Left renal cortex interstitium (tissue), 4 donors: ENCODE data around the gene CSHL1. TPM values are rescaled to one million over a fixed set of nuclear protein-coding genes. Genes with fewer than 3 reads are reported as not detected.

Source experiments
- polyA plus RNA-seq, 4 donors: library from polyadenylated mRNA; unstranded; fragments of 120-200 nt; gene quantifications; one replicate each; pipeline ENCODE4 v1.2.1, GENCODE V29; 2013; ENCODE audit not compliant: insufficient read length in 4 of 4

The CSHL1 gene
- polyA plus RNA-seq, 4 donors: not detected

Other genes starting within 250 kb of the CSHL1 start
- 10 to 100 TPM; 21.9 to 40.3 (median 31.8) TPM for gene LIMD2, start 211.1 kb downstream of the CSHL1 start, polyA plus RNA-seq
- gene STRADA, start 169.5 kb downstream of the CSHL1 start, polyA plus RNA-seq: 10 to 100 TPM; 35.9 to 80.8 (median 54.7) TPM
- gene CCDC47, start 137.7 kb downstream of the CSHL1 start, polyA plus RNA-seq: 100 to 1,000 TPM in 3 of 4 donors, 10 to 100 TPM in 1; 86.9 to 126 (median 108) TPM
- 100 to 1,000 TPM; 125 to 212 (median 183) TPM for gene DDX42, start 137.1 kb downstream of the CSHL1 start, polyA plus RNA-seq
- gene PSMC5, start 83.8 kb downstream of the CSHL1 start, polyA plus RNA-seq: 100 to 1,000 TPM; 156 to 190 (median 181) TPM
- 10 to 100 TPM; 59.9 to 92.1 (median 62.6) TPM for gene FTSJ3, start 83.6 kb downstream of the CSHL1 start, polyA plus RNA-seq
- gene SMARCD2, start 68.6 kb downstream of the CSHL1 start, polyA plus RNA-seq: 10 to 100 TPM; 55.0 to 63.8 (median 57.8) TPM
- gene CSH2, start 37.6 kb downstream of the CSHL1 start, polyA plus RNA-seq: under 1 TPM in 2 of 4 donors, not detected in 2; 0.61 to 0.82 TPM
- gene GH2, start 29.3 kb downstream of the CSHL1 start, polyA plus RNA-seq: not detected
- gene CSH1, start 14.7 kb downstream of the CSHL1 start, polyA plus RNA-seq: 1 to 10 TPM in 1 of 4 donors, under 1 TPM in 1, not detected in 2; 0.55 to 1.8 TPM
- gene GH1, start 7.6 kb upstream of the CSHL1 start, polyA plus RNA-seq: not detected
- gene CD79B, start 21.1 kb upstream of the CSHL1 start, polyA plus RNA-seq: 1 to 10 TPM; 1.8 to 3.0 (median 2.9) TPM
- 1 to 10 TPM in 3 of 4 donors, under 1 TPM in 1; 0.99 to 1.3 (median 1.2) TPM for gene SCN4A, start 61.7 kb upstream of the CSHL1 start, polyA plus RNA-seq
- gene PRR29, start 87.1 kb upstream of the CSHL1 start, polyA plus RNA-seq: 1 to 10 TPM; 2.9 to 4.0 (median 3.6) TPM
- gene ICAM2, start 109.4 kb upstream of the CSHL1 start, polyA plus RNA-seq: 10 to 100 TPM; 22.0 to 36.0 (median 29.4) TPM
- gene ERN1, start 218.9 kb upstream of the CSHL1 start, polyA plus RNA-seq: 10 to 100 TPM in 1 of 4 donors, 1 to 10 TPM in 3; 7.7 to 11.1 (median 8.9) TPM